Aortic smooth muscle cell (primary cell): Measurements from ENCODE around the gene SRCIN1. TPM values are rescaled to one million over a fixed set of nuclear protein-coding genes. Genes with fewer than 3 reads are reported as not detected.

Experiments used
- total RNA-seq: library from RNA; depleted of rRNA; stranded (reverse); fragments of >200 nt; gene quantifications from 2 replicates; pipeline ENCODE4 v1.2.3, GENCODE V29; 2014

Gene SRCIN1, protein sequence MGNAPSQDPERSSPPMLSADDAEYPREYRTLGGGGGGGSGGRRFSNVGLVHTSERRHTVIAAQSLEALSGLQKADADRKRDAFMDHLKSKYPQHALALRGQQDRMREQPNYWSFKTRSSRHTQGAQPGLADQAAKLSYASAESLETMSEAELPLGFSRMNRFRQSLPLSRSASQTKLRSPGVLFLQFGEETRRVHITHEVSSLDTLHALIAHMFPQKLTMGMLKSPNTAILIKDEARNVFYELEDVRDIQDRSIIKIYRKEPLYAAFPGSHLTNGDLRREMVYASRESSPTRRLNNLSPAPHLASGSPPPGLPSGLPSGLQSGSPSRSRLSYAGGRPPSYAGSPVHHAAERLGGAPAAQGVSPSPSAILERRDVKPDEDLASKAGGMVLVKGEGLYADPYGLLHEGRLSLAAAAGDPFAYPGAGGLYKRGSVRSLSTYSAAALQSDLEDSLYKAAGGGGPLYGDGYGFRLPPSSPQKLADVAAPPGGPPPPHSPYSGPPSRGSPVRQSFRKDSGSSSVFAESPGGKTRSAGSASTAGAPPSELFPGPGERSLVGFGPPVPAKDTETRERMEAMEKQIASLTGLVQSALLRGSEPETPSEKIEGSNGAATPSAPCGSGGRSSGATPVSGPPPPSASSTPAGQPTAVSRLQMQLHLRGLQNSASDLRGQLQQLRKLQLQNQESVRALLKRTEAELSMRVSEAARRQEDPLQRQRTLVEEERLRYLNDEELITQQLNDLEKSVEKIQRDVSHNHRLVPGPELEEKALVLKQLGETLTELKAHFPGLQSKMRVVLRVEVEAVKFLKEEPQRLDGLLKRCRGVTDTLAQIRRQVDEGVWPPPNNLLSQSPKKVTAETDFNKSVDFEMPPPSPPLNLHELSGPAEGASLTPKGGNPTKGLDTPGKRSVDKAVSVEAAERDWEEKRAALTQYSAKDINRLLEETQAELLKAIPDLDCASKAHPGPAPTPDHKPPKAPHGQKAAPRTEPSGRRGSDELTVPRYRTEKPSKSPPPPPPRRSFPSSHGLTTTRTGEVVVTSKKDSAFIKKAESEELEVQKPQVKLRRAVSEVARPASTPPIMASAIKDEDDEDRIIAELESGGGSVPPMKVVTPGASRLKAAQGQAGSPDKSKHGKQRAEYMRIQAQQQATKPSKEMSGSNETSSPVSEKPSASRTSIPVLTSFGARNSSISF
- total RNA-seq: under 0.01 TPM in 1 of 2 replicates, not detected in the other

GRCh38 chr17:38605841-38606645, at the start of gene SRCIN1:
Gene SRCIN1 (minus strand): TSS chr17:38605952. CDS start chr17:38605705, 247 bp downstream.

Other genes starting within 250 kb of the SRCIN1 start
- gene ARHGAP23, start 177.5 kb downstream of the SRCIN1 start, total RNA-seq: 33.3 and 60.0 TPM in 2 replicates
- 0.26 and 0.37 TPM in 2 replicates for gene EPOP, start 69.0 kb upstream of the SRCIN1 start, total RNA-seq
- gene MLLT6, start 99.3 kb upstream of the SRCIN1 start, total RNA-seq: 21.5 and 23.0 TPM in 2 replicates
- 4.0 and 5.8 TPM in 2 replicates for gene CISD3, start 124.4 kb upstream of the SRCIN1 start, total RNA-seq
- gene PCGF2, start 142.4 kb upstream of the SRCIN1 start, total RNA-seq: 4.1 and 5.6 TPM in 2 replicates
- gene PSMB3, start 146.8 kb upstream of the SRCIN1 start, total RNA-seq: 362 and 442 TPM in 2 replicates
- gene PIP4K2B, start 193.6 kb upstream of the SRCIN1 start, total RNA-seq: 49.9 and 57.6 TPM in 2 replicates
- gene CWC25, start 219.4 kb upstream of the SRCIN1 start, total RNA-seq: 10.1 and 10.6 TPM in 2 replicates
- gene RPL23, start 247.8 kb upstream of the SRCIN1 start, total RNA-seq: 2,333 and 2,606 TPM in 2 replicates